Measurements from ENCODE around the gene RBMS2.

- TF ChIP-seq POLR2A (IDR thresholded peaks at IDR 0.05), result no peak
- no peak for TF ChIP-seq CTCF (IDR thresholded peaks at IDR 0.05)
- no peak for TF ChIP-seq EP300 (IDR thresholded peaks at IDR 0.05; ENCODE audit: low read depth)
- TF ChIP-seq POLR2AphosphoS5 (IDR thresholded peaks at IDR 0.05), result no peak
Observed at GRCh38 chr12:56517854-56518253, 3.8 kb upstream of the RBMS2 start.

Measured in transverse colon (tissue), 4 donors.